Ecto neural progenitor cell (in vitro differentiated cells): ENCODE measurements around the gene SDHAF2.
"Not testable (repeated sequence)": the region's sequence is repeated elsewhere in the genome, so short reads cannot be mapped to it uniquely, and the experiment has no call there.

ENCODE experiments used
- DNase-seq: peaks from one replicate; pipeline ENCODE4 v3.0.0-alpha.2; 2018; ENCODE audit warnings: low spot score

Gene SDHAF2

DNA sequence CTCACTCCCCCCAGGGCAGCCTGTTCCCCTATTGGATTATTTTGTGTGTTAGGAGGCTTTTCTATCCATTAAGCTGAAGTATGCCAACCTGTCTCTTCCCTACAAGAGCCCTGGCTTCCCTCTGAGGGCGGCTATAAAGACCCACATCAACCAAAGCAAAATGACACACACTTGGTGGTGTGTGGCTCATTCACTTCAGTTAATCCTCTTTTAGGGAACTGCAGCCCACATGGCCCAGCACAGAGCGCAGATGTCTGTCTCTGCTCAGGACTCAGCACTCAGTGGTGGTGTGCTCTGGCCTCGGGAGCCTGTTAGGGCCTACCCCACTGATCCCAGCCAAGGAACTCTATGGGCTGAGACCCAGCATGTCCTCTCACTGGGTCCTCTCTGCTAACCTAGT lies 46.4 kb downstream of the SDHAF2 start:
- no peak for DNase-seq

DNA sequence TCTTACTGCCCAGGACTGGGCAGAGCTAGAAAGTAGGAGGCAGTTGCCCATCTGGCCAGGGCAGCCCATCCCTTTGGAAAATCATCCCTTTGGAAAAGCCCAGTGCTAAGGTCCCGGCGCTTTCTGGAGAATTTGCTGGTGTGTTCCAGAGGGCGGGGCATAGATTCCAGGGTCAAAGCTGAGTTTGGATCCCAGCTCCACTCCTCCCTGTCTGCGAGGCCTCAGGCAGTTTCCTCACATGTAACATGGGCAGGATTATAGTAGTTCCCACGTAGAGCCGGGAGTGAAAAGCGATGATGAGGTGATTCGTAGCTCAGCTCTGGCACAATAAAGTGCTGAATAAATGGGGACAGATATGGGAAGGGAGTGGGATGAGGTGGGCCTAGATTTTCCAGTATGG lies 47.2 kb downstream of the SDHAF2 start:
- DNase-seq = no peak

DNA sequence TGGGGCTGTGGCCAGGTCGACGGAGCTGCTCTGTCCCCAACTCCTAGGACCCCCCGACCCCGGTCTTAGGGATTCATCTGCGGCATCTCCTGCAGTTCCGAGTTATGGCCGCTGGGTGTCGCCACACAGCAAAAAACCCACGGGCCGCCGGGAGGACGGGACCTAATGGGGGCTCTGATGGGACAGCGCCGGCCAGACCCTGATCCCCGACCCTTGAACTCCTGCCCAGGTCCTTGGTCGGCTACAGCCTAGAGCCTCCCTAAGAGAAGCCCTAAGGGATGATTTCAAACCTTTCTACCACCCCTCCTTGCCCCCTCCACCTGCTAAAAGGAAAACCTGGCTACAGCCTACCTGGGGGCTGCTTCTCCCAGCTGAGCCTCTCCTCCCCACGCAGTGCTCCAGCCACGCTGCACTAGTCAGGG lies 47.8 kb downstream of the SDHAF2 start:
- DNase-seq = peak; percentile 85

DNA sequence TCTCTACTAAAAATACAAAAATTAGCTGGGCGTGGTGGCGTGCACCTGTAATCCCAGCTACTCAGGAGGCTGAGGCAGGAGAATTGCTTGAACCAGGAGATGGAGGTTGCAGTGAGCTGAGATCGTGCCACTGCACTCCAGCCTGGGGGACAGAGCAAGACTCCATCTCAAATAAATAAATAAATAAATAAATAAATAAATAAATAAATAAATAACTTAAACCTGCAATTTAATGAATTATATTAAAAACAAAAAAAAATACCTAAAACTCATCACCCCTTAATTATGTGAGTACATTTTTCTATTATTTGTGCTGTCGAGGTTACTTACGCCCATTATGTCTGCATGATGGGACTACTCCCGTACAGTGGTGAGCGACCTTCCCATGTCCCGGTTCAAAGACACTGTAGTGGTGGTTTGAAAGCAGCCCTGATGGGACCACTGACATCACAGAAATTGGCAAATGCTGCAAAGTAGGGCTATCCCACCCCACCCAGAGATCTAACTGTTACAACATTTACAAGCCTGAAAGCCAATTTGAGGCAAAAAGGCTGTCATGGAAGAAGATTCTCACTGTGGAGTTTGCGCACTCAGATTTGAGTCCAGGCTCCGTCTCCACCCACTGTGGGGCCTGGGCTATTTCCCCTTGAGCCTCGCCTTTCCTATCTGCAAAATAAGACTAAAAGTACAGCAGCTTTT lies 49.6 kb downstream of the SDHAF2 start:
- not testable (repeated sequence) for DNase-seq

DNA sequence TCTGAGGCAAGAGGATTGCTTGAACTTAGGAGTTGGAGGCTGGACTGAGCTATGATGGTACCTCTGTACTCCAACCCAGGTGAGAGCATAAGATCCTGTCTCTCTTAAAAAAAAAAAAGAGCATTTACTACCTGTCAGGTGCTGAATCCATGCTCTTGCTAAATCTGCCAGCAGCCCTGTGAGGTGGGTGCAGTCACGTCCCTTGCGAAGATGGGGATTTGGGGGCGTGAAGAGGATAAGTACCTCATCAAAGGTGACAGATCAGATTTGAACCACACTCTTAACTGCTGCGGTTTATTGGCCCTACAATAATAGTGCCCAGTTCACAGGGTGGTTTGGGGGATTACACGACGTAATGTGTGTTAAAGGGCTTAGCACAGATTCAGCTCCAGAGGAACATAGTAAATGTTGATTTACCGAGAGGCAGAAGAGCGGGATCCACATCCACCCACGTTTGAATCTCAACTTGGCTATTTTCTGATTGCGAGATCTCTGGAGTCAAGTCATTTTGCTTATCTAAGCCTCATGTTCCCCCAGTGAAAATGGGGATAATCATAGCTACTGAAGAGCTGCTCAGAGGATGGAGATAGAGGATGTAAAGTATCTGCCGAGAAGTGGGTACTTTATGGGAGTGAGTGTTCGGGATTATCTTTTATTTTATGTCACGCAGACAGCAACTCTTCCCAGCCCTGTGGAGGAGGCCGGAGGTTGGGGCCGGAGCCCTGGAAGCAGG lies 50.5 kb downstream of the SDHAF2 start:
- DNase-seq = no peak

DNA sequence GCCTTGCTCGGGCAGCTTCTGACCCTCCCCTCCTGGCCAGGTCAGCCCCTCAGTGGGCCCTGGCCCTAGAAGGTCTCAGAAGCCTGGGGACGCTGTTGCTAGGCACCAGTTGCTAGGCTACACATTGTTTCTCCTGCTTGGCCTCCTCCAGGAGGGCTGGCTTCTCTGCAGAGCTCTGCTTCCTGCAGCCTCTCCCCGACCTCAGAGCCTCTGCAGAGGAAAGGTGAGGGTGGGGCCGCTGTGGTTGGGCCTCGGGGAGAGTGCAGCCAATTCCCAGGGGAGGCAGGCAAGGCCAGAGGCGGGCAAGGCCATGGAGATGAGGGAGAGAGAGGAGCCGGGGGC lies 51.0 kb downstream of the SDHAF2 start:
- DNase-seq = peak; percentile 95

DNA sequence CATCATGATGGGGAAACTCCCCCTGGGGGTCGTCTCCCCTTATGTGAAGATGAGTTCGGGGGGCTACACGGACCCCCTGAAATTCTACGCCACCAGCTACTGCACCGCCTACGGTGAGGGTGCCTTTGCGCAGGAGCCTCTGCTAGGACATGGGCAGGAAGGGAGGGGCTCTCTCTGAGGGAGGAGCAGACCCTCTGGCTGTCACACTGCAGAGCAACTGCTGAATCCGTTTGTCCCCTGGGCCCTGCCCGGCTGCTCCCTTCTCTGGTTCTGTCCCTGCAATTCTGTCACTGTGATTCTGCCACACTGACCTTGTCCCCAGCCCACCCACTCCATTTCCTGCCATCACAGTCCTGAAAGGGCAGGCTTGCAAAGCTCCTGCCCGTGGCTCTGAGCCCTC lies 51.9 kb downstream of the SDHAF2 start:
- DNase-seq = no peak

DNA sequence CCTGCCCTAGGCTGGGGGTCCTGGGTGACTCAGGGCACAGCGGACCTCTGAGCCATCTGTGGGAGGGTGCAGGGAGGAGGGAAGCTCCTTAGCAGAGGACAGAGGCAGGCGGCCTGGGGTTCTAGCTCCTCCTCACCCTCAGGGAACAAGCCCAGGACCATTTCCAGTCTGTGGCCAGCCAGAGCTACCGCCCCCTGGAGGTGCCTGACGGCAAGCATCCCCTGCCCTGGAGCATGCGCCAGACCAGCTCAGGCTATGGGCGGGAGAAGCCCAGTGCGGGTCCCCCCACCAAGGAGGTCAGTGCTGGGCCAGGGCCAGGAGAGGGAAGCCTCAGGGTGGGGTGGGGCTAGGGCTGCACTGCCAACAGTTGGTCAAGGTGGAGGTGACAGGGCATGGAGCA lies 52.6 kb downstream of the SDHAF2 start:
- peak; percentile 84 for DNase-seq

DNA sequence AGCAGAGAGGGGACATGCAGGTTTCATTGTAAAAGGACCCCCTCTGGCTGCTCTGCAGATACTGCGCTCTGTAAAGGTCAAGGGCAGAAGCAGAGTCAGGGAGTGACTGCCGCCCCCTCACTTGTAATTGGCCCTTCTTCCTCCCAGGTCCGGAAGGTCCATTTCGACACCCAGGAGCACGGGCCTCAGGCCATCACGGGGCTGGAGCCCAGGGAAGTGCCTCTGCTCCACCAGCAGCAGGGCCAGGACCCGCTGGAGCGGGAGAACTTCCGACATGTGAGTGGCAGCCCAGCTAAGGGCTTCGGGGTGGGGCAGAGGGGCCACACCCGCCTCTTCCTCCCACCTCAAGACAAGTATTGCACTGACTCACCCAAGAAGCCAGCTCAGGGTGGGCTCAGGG lies 54.6 kb downstream of the SDHAF2 start:
- DNase-seq = no peak

DNA sequence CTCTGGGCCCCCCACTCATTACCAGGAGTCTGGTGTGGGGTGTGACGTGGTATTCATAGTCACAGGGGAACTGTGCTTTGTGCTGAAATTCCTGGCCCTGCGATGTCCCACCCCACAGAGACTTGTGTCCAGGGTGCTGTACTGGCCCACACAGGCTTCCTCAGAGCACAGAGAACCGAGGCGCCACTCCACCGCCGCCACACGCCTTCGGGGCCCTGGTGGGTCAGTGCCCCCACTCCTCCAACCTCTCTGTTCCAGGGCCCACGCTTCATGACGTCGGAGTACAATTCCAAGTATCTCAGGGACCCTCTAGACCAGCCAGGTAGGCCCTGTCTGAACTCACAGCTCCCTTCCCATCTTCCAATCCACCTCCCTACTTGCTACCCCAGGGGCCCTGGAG lies 55.2 kb downstream of the SDHAF2 start:
- DNase-seq = no peak

DNA sequence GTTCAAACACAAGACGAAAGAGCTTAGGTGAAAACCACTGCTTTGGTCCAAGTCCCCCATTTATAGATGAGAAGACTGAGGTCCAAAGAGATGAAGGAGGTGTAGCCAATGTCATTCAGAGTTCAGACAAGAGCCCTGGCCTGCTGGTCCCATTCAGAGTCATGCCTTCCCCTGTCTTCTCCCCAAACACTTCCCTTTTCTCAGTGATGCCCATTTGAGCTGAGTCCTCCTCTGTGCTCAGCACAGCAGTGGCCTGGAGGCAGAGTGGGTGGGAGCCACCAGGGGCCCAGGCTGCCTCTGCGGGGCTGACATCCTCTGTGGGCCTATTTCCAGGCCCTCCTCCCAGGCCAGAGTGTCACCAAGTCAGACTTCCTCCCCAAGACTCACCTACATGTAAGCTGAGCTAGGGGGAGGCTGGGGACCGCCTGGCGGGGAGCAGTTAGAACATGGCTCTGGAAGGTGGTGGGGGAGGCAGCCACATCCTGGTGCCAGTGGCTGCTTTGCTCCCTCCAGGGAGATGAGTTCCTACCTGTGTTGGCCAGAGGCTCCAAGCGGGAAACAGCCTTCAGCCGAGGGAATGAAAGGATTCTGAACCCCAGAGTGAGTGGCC lies 56.2 kb downstream of the SDHAF2 start:
- no peak for DNase-seq

DNA sequence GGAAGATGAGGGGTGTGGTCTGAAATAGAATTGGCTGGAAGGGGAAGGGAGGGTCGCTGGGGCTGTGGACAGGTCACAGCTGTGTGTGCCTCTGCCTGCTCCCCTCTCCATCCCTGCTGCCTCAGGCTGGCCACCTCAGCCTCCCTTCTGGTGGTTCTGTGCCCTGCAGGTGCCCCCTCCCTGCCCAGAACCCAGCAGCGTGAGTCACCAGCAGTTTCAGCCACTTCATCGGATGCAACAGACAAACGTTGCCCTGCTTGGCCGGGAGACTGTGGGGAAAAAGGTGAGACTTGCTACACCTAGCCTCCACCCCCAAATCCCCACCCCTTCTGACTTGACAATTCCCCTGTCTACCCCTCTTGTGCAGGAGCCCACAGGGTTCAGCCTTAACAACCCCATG lies 56.9 kb downstream of the SDHAF2 start:
- DNase-seq = no peak

DNA sequence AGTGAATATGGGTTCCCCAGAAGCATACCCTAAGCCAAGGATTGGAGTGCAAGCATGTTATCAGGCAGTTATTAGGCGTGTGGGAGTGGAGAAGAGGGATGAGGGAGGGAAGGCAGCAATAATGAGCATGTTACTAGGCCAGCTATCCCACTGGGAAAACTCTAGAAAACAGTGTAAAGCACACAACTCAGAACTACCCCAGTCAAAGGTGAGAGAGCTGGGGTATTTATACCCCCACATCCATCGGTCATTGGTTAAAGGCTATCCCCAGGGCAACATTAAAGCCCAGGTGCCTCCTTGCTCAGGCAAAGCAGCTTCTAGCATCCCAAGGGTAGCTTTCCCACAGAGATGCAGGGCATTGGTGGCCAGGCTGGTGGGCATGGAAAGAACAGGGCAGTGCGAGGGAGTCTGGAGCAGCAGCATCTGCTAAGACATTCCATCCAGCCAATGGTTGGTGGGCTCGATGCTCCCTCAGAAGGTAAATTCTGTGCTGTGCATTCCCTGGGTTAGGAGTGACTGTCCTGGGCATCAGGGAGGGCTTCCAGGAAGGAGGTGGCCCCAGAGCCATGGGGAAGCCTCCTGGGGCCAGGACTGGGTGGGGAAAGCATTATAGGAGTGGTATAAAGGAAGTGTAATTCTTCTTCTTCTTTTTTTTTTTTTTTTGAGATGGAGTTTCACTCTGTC lies 57.6 kb downstream of the SDHAF2 start:
- DNase-seq = no peak

DNA sequence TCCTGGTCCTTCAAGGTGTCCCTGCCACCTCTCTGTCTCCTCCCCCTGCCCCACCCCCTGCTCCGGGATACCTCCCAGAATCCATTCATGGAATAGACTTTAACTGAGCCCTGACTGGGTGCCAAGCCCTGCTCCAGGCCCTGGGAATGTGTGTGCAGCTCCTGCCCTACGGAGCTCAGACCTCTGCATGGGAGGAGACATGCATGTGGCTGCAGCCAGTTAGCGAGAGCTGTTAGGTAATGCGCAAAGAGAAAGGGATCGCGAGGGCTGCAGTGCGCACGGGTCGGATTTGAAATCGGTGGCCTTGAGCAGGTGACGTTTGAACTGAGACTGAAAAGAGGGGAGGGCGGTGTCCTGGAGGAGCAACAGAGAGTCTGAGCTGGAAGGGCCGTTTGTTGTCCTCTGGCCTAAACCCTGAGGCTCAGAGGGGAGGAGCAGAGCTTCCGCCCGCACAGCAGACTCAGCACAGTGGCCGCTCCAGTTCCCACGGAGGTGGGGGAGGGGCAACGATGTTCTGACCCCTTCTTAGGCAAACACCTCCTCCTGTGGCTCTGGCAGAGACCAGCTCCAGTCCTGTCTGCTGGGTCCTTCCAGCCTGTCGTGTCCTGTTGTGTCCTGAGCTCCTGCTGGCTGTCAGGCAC lies 58.8 kb downstream of the SDHAF2 start:
- peak; percentile 85 for DNase-seq

DNA sequence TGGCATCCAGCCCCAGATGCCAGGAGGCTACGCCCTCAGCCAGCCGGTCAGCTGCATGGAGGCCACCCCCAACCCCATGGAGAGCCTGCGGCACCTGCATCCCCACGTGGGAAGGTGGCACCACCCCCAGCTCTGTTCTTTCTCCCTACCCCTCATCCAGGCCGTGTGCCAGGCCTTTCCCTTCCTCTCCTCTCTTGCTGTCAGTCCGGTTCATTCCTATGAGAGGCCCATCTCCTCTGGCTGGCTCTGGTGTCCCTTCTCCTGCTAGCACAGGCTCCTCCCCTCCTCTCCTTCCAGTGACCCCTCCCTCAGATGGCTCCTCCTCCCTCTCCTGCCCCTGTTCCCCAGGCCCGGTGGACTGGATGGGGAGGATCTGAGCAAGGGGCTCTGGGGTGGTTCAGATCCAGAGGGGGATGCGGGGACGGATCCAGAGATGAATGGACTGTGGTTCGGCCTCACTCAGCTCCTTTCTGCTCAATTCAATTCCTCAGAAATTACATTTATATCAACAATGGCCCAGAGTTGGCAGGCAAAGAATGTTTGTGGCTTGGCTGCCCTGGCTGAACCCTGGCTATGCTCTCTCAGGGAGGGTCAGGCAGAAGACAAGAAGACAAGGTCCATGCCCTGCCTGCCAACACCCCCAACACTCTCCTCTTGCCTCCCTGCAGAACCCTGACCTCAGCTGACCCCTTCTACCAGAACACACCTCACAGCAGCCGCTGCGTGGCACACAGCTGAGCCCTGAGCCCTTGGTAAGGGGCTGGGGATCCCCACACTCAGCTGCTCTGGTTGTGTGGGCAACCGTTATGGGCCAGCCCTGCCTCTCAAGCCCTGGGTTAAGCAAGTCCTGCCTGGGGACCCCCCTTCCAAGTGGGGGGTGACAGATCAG lies 60.2 kb downstream of the SDHAF2 start:
- peak; percentile 69 for DNase-seq

DNA sequence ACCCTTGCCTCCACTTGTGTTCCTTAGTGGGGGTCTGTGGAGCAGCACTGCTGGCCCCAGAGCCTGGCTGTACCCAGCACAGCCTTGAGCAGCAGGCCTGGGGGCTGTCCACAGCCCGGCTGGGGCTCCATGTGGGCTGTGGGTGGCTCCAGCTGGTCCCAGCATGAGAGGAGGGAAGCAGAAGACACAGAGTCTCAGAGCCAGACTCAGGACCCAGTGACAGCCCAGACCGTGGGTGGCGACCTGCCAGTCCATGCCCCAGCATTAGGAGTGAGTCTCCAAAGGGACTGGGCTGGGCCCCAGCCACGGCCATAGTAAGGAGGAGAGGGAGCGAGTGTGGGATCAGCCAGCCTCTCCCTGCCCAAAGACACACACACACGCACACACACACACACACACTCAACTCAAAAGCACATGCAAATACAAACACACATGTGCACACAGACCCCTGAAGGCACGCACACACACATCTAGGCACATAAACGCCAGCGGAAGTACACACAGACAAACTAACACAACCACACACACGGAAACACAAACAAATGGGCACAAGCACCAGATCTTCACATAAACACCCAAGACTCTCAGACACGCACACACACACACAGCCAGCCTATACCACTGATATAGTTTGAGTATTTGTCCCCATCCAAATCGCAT lies 61.9 kb downstream of the SDHAF2 start:
- DNase-seq = no peak

DNA sequence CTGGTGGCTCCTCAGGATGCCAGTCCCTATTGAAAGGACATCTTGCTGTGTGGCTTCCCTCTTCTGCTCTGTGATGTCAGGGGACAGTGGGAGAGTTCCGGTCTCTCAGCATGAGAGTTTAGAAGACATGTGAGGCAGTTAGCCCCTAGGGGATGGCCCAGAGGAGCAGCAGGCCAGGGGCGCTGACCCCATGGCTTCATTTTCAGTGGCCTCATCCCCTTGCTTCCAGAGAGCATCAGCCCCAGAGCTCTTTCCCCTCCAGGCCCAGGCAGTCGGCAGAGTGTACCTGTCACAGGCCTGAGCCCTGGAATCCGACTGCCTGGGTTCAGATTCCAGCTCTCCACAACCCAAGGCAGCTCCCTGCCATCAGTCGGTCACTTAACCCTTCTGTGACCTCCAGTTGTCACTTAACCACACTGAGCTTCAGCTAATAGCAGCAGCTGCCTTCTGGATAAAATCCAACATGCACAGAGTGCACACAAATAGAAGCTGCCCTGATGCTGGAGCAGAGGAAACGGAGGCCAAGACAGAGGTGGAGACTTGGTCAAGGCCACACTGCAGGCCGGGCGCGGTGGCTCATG lies 64.5 kb downstream of the SDHAF2 start:
- DNase-seq = no peak

DNA sequence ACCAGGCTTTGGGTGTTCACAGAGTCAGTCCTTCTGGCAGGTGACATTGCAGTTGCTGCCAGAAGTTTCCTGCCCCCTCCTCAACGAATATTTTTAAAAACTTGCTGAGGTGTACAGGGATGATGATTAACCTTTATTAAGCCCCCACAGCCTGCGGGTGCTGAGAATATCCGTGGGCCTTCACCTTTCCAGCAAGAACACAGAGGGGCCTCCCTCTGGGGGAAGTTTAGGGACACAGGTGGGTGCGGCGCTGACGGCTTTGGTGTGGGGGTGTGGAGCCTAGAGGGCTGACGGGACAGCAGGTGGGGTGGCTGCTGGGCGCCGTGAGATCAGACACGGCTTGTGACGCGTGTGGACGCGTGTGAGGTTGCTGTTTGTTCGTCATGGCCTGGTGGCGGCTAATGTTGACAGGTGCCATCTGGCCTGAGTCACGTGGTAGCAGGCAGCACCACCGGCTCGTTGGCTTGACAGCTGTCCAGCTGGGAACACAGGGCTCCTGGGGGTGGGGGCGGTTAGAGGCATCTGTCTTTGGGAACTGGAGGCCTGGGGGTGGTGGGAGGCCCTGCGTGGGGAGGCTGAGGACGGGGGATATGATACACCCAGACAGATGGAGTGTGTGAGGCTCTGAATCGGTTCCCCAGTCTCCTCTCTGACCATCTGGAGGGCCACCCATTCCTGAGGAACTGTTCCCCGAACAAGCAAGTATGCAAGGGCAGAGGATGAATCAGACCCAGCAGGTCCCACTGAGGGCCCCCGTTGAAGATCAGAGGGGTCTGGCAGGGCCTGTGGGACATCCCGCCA lies 66.1 kb downstream of the SDHAF2 start:
- DNase-seq = no peak
